ENCODE measurements around the gene ATP5ME.
"Not testable (repeated sequence)": the region's sequence is repeated elsewhere in the genome, so short reads cannot be mapped to it uniquely, and the experiment has no call there.

Gene ATP5ME

DNA sequence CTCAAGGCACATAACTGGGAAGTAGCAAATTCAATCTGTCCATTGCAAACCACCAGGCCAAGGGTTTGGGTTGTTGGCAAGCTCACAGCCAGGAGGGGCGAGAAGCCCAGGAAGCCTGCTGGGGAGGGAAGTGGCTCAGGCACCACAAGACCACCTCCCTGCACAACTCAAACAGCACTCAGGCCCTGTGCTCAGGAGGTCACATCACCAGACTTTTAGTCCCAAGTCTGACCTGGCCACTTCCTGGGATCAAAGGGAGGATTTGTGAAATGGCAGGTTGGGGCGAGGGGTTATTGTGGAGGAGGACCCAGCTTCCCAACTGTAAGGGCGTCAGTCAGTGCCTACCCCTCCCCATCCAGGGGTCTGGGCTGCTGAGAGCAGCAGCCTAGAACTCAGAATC, 2.3 kb downstream of the ATP5ME start:
- in situ Hi-C loops (cut with MboI; ENCODE audit: low sequenced_read_pairs): no loop called here

- in situ Hi-C loops (cut with MboI; ENCODE audit: low sequenced_read_pairs): not testable (repeated sequence)
Observed at GRCh38 chr4:669806-670559, 4.1 kb downstream of the ATP5ME start.

- in situ Hi-C loops (cut with MboI; ENCODE audit: low sequenced_read_pairs): not testable (repeated sequence)
Observed at GRCh38 chr4:668219-668618, 5.9 kb downstream of the ATP5ME start.

GRCh38 chr4:667545-667925, 6.5 kb downstream of the ATP5ME start:
- in situ Hi-C loops (cut with MboI; ENCODE audit: low sequenced_read_pairs): no loop called here

DNA sequence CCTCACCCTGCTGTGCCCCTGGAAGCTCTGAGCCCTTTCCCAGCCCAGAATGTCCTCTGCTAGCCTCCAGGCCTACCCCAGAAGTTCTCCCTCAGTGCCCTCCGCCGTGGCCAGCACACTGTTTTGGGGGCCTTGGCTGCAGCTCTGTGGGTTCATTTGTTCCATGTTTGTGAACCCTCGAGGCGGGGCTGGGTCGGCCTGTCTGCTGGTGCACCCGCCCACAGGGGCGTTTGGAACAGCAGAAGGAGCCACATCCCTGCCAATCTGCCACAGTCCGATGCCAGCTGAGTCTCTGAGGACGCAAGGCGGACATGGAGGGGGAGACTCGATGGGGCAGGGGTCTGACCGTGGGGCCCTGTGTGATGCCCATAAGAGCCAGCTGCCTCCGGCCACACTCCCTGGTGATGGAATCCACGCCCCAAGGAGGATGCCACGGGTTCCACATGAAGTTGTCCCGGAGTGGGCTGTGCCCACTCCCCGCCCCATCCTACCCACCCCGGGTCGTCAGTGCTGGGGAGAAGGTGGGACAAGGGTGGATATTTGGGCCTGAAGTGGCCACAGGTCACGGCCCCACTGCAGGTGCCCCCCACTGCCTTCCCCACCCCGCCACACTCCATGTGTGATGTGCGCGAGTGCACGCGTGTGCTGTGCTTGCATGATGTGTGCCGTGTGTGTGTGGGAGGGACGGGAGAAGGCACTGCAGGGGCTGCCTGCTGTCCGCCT, 7.1 kb downstream of the ATP5ME start:
- in situ Hi-C loops (cut with MboI; ENCODE audit: low sequenced_read_pairs): no loop called here

GRCh38 chr4:666436-666810, 7.7 kb downstream of the ATP5ME start:
- in situ Hi-C loops (cut with MboI; ENCODE audit: low sequenced_read_pairs): no loop called here

DNA sequence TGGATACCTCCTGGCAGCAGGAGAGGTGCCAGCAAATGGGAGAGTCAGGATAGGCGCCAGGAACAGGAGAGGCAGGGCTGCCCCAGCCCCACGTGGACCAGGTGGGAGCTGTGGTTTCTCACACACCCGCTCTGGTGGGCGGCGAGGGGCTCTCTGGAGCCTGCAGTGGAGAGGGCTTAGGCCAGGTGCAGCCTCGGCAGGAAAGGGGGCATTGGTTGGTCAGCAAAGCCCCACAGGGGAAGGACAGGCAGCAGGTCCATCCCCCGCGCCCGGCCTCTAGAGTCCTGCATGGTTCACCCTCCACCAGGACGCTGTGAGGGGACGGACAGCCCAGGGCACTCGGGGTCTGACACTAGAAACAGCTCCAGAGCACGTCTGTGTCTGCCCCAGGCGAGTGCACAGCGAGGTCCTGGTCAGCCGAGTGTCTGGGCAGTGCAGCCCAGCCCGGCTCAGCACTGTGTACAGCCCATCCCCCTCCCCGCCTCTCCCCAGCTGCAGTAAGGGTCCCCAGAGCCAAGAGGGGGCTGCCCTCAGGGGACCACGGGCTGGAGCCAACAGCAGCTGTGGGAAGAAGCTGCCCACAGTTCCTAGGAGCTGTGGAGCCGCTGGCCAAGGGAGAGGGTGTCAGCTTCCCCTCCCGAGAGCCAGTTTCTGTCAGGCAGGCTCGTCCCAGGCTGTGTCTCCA, 8.2 kb downstream of the ATP5ME start:
- in situ Hi-C loops (cut with MboI; ENCODE audit: low sequenced_read_pairs): no loop called here

DNA sequence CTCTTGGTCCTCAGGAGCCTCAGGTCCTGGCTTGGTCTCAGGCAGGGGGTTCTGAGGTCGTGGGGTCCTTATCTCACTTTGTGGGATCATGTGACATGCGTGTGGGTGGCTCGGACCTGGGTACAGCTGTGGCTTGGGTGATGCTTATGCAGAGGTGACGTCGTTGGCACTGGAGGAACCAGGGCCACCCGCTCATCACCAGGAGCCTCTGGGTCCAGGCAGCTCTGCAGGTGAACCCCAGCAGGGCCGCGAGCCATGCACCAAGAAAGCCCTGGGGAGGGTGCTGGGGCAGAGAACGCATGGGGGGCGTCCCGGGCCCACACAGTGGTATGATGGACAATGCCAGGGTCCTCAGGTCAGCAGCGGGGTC, 8.7 kb downstream of the ATP5ME start:
- in situ Hi-C loops (cut with MboI; ENCODE audit: low sequenced_read_pairs): no loop called here

GRCh38 chr4:664713-665231, 9.3 kb downstream of the ATP5ME start:
- in situ Hi-C loops (cut with MboI; ENCODE audit: low sequenced_read_pairs): no loop called here

DNA sequence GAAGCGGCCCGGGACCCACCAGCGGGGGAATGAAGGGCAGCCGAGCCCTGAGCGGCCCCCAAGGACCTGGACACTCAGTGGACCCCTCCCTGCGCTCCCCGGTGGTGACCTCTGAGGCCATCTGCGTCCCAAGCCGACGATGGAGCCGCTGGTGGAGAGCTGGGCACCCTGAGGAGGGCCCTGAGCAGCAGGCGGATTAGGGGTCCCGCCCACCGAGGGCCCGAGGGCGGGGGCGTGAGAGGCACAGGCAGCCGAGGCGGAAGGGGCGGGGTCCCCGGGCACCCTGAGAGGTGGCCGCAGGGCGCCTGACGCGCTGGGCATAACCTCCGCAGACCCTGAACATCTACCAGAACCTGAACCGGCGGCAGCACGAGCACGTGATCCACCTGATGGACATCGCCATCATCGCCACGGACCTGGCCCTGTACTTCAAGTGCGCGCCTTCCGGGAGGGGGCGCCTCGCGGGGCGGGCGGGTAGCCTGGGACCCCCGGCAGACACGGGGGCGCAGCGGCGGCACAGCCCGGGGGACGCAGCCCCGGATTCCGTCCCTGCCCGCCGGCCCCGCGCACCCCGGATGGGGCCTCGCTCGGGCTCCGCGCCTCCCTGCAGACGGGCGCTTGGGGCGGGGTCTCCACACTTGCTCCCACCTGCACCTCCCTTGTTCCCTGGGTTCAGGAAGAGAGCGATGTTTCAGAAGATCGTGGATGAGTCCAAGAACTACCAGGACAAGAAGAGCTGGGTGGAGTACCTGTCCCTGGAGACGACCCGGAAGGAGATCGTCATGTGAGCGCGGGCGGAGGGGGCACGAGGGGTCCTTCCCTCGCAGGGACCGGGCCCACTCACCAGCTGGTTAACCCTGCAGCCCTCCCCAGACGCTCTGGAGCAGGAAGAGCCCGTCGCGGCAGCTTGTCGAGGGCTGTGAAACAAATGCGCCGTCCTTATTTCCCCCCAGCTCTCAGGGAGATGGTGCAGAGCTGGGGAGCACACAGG, 10.3 kb downstream of the ATP5ME start:
- in situ Hi-C loops (cut with MboI; ENCODE audit: low sequenced_read_pairs): no loop called here

DNA sequence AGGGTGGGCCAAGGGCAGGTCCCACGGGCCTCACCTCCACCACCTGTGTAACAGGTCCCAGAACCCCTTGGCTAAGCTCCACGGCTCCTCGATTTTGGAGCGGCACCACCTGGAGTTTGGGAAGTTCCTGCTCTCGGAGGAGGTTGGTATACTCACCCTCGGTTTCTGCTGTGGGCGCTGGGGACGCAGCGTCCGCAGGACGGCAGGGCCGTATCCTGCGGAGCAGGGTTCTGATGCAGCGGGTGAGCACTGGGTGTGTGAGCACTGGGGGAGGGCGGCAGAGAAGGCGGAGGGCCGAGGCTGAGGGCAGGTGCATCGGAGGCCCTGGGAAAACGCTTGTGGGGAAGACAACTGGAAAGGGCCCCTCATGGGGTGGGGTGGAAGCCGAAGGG, 11.0 kb downstream of the ATP5ME start:
- in situ Hi-C loops (cut with MboI; ENCODE audit: low sequenced_read_pairs): no loop called here

GRCh38 chr4:661881-662761, 12.0 kb downstream of the ATP5ME start:
- in situ Hi-C loops (cut with MboI; ENCODE audit: low sequenced_read_pairs): no loop called here

DNA sequence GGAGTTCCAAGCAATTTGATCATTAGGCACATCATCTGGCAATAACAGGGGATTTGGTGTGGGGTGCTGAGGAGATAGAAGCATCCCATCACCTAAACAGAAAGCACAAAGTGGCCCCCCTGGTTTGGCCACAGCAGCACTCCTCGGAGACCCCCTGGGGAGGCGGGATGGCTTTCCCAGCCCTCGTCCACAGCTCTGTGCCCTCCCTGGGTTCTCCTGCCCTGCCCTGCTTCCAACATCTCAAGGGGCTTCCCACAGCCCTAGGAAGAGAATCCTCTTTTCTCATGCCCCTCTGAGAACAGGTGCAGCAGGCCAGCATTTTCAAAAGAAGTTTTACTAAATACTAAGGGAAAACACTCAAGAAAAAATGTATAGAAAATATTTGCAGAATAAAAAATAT, 12.8 kb downstream of the ATP5ME start:
- in situ Hi-C loops (cut with MboI; ENCODE audit: low sequenced_read_pairs): no loop called here

DNA sequence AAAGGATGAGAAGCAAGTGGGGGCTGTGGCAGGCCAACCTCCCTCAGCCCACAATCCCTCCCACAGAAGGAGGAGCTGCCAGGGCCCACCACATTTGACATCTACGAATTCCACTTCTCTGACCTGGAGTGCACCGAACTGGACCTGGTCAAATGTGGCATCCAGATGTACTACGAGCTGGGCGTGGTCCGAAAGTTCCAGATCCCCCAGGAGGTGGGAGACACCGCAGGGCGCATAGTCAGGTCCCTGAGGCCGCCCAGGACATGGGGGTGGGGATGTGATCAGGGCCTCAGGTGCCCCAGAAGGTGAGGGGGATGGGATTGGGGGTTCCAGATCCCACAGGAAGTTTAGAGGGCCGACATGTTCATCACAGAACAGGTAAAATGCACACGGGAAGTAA, 13.7 kb downstream of the ATP5ME start:
- in situ Hi-C loops (cut with MboI; ENCODE audit: low sequenced_read_pairs): no loop called here

- in situ Hi-C loops (cut with MboI; ENCODE audit: low sequenced_read_pairs): no loop called here
Observed at GRCh38 chr4:659851-660250, 14.2 kb downstream of the ATP5ME start.

DNA sequence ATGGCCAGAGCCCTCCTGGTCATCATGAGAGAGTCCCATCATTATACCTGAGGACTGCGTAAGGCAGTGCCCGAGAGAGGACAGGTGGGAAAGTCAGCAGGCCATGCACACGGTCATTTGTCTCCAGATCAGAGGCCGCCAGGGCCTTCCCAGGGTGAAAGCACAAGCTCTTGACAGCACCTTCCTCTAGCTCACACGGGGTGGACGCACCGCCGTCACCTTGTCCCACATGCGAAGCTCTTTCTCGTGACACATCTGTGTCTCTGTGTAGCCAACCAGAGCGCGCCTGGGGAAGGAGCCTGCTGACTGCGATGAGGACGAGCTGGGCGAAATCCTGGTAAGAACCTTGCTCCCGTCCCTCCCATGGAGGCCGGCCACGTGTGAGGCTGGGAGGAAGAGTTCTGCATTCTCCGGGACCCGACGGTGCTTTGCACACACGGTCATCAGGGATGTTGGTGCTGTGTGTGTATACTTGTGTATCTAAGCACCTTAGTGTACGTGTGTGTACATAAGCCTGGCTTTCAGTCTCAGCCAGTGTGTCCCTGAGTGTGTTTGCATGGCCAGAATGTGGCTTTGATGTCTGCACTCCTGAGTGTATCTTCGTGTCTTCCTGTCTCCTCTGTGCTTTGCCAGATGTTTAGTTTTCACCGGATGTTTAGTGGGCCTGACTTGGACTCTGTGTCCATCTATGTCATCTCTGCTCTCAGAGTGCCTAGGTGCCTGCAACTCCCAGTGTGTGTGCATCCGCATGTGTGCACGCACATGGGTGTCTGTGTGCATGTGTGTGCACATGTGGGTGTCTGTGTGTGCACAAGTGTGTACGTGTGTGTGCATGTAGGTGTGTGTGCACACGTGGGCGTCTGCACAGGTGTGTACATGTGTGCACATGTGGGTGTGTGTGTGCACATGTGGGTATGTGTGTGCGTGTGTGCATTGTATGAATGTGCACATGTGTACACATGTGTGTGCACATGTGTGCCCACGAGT, 15.1 kb downstream of the ATP5ME start:
- in situ Hi-C loops (cut with MboI; ENCODE audit: low sequenced_read_pairs): no loop called here

DNA sequence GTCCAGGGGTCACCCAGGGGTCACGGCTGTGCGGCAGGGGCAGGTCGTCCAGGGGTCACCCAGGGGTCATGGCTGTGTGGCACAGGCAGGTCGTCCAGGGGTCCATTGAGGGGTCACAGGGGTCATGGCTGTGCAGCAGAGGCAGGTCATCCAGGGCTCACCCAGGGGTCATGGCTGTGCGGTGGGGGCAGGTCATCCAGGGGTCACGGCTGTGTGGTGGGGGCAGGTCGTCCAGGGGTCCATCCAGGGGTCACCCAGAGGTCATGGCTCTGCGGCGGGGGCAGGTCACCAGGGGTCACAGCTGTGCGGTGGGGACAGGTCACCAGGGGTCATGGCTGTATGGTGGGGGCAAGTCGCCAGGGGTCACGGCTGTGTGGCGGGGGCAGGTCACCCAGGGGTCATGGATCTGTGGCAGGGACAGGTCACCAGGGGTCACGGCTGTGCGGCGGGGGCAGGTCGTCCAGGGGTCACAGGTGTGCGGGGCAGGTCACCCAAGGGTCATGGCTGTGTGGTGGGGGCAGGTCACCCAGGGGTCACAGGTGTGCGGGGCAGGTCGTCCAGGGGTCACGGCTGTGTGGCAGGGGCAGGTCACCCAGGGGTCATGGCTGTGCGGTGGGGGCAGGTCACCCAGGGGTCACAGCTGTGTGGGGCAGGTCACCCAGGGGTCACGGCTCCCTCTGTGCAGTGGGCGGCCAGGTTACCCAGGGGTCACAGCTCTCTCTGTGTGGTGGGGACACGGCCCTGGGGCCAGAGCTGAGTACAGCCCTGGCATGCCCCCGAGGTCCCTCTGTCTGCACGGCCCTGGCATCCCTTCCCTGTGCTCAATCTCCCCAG, 16.0 kb downstream of the ATP5ME start:
- in situ Hi-C loops (cut with MboI; ENCODE audit: low sequenced_read_pairs): no loop called here

Measured in HL-60/S4 treated with retinoic acid at 250 ng/mL for 4 days and 3 days (cell line).